Ovary (tissue), 3 donors: Measurements from ENCODE around the gene CAMSAP3.

Source experiments
- CTCF ChIP-seq, 3 donors: fragments of 450-650 bp in 2 of 3; fragments of 200-600 bp in 1 of 3; IDR thresholded peaks; one replicate each; pipeline versions ENCODE4 v1.5.1 to v1.8.0; 2016 to 2022; ENCODE audit warnings: antibody characterized with exemption in 3 of 3, mild to moderate bottlenecking in 1 of 3
- POLR2A ChIP-seq: fragments of 450-650 bp; IDR thresholded peaks from one replicate; pipeline ENCODE4 v1.6.1; 2017; ENCODE audit warnings: antibody characterized with exemption, mild to moderate bottlenecking, moderate library complexity
- donor health status: DM: no; HTN: no; CAD: no.

GRCh38 chr19:7618348-7618747, 22.7 kb downstream of the CAMSAP3 start:
- no peak for TF ChIP-seq CTCF (IDR thresholded peaks at IDR 0.05)
- TF ChIP-seq POLR2A: no peak
